Bone marrow (tissue), 2 donors: ENCODE results near the gene ZNF784.

Experiments
- DNase-seq, 2 donors: peaks; one replicate each; lab custom pipeline; 2025; lab: John Stamatoyannopoulos, UW

ZNF784 gene

DNA sequence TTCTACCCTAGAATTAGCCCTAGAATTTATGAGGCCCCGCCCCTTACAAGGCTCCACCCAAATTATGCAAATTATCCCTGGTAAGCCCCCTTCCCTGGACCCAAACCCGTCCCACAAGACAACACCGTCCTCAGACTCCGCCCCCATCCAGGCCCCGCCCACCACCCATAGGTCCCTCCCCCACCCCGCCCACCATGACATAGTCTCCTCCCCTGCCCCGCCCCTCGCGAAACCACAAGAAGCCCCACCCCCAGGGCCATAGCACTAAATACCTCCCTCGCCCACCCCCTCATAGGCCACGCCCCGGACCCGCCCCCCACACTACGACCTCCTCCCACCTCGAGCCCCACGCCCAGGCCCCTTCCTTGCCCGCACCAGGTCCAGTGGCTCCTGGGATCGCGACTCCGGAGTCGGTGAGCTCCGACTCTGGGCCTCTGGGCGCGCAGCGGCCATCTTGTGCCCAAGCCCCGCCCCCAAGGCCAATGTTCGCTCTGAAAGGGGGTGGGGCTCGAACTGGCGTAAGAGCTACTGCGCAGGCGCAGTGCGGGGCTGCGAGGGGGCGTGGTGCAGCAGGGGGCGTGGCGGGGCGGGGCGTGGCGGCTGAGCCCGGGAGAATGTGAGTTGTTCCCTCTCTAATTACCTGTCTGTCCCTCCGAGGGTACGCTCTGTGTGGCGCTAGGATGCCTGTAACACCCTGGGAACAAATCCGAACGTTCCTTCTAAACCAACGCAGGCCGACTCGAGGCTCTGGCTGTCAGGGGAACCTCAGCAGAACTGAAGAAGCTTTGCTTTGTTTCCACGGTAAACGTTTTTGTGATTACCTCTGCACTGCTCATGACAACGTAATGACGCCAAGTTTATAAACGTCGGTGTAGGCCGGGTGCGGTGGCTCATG lies at the start of gene ZNF784:
Gene ZNF784 (minus strand): TSS at position 458 of the 895 bp plus-strand sequence. CDS start 5 bp downstream, at position 453.
- DNase-seq = peak; percentile 72 to 76

- DNase-seq = no peak
Observed at GRCh38 chr19:55673889-55674288, 49.5 kb upstream of the ZNF784 start.

DNA sequence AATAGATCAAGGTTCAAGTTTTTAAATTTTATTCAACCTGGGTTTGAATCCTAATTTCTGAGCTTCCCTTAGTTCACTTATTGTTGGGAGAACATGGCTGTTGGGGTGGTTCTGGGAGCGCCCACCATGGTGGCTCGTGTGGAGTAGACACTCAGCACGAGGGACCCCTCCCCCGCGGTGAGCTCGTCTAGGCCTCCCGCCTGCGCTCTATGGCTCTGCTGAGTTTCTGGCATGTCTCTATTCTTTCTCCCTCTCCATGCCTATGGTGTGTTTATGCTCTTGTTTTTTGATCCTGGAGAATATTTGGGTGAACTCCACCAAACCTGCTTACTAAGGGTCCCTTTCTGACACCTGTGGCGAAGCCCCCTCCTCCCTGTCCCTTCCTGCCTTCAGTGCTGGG lies 49.1 kb upstream of the ZNF784 start:
- DNase-seq = no peak

GRCh38 chr19:55672418-55672817 lies 48.1 kb upstream of the ZNF784 start:
- no peak for DNase-seq

- no peak for DNase-seq
Observed at GRCh38 chr19:55671054-55671378, 46.6 kb upstream of the ZNF784 start.

DNA sequence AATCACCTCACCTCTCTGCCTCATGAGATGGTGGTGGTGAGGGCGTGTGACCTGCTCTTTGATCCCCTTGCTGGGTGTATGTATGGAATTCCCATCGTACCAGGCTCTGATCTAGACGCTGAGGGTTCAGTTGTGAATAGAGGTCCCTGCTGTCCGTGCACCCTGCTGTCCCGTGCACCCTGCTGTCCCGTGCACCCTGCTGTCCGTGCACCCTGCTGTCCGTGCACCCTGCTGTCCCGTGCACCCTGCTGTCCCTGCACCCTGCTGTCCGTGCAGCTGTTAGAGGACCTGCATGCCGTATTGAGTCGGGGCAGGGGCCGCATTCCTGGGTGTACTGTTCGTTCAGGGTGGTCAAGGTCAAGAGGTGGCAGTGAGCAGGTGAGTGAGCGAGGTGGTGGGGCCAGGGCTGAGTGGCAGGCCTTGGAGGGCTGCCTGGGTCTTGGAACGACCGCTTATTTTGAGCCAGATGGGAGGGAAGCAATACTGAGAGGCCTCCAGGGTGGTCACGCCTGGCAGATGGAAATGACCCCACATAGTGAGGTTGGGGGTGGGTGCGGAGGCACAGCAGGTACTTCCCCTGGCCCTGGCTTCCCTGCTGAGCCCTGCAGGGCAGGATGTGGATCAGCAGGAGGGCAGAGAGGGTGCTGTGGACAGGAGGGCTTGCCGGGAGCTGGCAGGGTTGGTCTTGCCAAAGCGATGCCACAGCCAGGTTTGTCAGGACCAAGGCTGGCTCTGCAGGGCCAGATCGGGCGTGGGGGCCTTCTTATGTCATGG lies 46.1 kb upstream of the ZNF784 start:
- no peak for DNase-seq

DNA sequence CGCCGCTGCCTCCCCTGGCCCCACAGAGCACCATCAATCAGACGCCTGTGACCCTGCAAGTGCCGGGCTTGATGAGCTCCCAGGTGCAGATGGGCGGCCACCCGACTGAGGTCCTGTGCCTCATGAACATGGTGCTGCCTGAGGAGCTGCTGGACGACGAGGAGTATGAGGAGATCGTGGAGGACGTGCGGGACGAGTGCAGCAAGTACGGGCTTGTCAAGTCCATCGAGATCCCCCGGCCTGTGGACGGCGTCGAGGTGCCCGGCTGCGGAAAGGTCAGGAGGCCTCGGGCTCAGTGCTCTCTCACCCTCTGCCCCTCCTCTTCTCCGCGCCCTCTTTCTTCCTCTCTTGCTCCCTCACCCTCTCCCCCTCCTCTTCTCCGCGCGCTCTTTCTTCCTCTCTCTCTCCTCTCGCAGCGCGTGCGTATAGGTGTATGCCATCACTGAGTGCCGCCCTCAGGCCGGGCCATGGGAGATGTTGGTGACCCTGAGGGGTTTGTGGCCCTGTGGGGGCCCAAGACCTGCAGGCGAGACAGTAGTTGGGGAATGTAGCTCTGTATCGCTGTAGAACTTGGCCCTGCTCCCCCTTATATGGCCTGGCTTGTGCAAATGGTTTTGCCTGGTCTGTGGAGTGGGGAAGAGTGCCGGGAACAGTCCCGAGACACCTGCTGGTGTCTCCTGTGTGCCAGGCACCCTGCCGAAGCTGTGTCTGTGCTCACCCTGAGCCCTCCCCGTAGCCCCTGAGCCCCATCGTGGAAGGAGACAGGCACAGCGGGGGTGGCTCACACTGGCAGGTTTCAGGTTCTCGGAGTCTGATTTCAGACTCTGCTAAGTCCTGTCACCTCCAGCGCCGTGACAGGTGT lies 45.3 kb upstream of the ZNF784 start:
- no peak for DNase-seq

- DNase-seq = no peak
Observed at GRCh38 chr19:55668603-55669348, 44.4 kb upstream of the ZNF784 start.

DNA sequence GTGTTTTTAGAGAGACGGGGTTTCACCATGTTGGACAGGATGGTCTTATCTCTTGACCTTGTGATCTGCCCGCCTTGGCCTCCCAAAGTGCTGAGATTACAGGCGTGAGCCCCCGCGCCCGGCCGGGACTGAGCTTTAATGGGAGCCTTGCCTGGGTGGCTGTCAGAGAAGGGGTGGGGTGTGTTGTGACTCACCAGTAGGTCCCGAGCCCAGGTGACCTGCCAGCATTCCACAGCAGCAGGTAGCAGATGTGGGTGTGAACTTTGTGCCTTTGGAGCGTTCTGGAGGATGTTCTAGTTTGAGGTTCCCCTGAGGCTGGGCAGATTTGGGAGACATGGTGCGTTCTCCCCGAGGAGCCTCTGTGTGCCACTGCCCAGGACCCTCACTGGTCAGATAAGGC lies 43.6 kb upstream of the ZNF784 start:
- DNase-seq = no peak

DNA sequence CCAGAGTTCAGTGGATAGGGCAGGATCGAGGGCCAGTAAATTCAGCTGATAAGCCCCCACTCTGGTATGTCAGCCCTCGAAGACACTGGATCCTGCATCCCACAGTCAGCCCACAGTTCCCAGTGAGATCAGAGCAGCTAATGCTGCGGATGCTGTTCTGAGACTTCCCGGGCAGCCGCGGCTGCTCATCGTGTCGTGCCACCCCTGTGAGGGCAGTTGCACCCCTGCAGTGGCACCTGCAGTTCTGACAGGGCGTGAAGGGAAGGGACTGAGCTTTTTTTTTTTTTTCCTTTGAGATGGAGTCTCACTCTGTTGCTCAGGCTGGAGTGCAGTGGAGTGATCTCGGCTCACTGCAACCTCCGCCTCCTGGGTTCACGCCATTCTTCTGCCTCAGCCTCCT lies 43.1 kb upstream of the ZNF784 start:
- no peak for DNase-seq

DNA sequence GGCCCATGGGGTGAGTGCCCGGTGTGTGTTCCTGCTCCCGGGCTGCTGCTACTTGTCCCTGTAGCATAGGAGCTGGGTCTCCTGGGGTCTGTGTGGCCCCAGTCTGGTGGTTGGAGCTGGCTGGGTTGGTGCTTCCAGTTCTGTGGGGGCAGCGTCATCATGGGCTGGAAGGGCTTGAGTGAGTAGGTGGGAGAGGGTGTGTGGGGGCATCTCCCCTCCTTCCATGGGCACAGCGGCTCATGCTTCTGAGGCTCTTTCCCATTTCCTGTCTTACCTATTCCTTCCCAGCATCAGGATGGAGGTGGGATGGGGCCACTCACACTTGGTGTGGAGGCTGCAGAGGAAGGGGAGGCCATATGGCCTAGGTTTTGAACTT lies 42.6 kb upstream of the ZNF784 start:
- DNase-seq = no peak

GRCh38 chr19:55666343-55667005 lies 42.1 kb upstream of the ZNF784 start:
- no peak for DNase-seq

- DNase-seq = no peak
Observed at GRCh38 chr19:55663846-55664536, 39.6 kb upstream of the ZNF784 start.

GRCh38 chr19:55661826-55662225 lies 37.5 kb upstream of the ZNF784 start:
- DNase-seq = no peak

DNA sequence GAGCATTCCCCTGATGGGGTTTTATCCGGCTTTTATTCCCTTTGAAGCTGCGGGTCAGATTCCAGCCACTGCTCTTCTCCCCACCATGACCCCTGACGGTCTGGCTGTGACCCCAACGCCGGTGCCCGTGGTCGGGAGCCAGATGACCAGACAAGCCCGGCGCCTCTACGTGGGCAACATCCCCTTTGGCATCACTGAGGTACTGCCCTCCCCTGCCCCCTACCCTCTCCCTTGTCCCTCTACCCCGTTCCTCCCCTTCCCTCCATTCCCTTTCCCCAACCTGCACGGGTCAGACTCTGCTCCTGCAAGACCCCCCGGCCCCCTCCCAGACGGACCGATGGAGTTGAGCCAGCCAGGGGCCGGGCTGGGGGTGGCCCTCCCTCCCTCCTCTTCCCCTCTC lies 36.6 kb upstream of the ZNF784 start:
- DNase-seq = no peak

GRCh38 chr19:55660404-55660803 lies 36.0 kb upstream of the ZNF784 start:
- DNase-seq = no peak

DNA sequence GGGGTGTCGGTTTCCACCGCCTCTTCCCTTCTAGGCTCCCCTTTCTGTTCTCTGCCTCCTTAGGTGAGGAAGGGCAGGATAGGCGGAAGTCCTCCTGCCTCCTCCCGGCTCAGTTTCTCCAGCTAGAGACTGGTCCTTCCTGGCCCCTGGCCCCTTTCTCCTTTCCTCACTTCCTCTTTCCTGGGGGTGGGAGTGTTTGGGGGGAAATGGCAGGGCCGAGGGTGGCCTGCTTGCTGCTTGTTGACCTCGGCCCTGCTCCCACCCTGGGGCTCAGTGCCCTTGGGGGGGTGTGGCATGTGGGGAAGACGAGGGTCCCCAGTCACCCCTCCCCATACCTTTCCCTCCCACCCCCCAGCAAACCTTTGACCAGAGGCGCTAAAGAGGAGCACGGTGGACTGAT lies 35.5 kb upstream of the ZNF784 start:
- no peak for DNase-seq

GRCh38 chr19:55658846-55659459 lies 34.6 kb upstream of the ZNF784 start:
- no peak for DNase-seq

- no peak for DNase-seq
Observed at GRCh38 chr19:55656988-55657747, 32.8 kb upstream of the ZNF784 start.
